DND-41 (cell line): ENCODE data around the gene ADD2.

Experiments used
- CTCF ChIP-seq: IDR thresholded peaks from 2 replicates; pipeline ENCODE4 v1.5.1; 2012; ENCODE audit warnings: borderline replicate concordance, low read length, moderate library complexity, mild to moderate bottlenecking; ENCODE audit not compliant: poor library complexity, severe bottlenecking; ENCODE audit errors: extremely low read depth
- EZH2 ChIP-seq: IDR thresholded peaks from 3 replicates; pipeline ENCODE4 v1.6.1; 2012; ENCODE audit warnings: borderline replicate concordance, low read depth, mild to moderate bottlenecking, moderate library complexity, low read length, inconsistent platforms; ENCODE audit not compliant: severe bottlenecking

- TF ChIP-seq EZH2 (no peak), CTCF (no peak)
Observed at GRCh38 chr2:70664525-70664924, 103.5 kb downstream of the ADD2 start.
